Islet precursor cell (in vitro differentiated cells): ENCODE measurements around the gene CCT5.
"Not testable (repeated sequence)": the region's sequence is repeated elsewhere in the genome, so short reads cannot be mapped to it uniquely, and the experiment has no call there.

Experiments
- DNase-seq: peaks from one replicate; pipeline ENCODE4 v3.0.0-alpha.2; 2018

CCT5 gene

DNA sequence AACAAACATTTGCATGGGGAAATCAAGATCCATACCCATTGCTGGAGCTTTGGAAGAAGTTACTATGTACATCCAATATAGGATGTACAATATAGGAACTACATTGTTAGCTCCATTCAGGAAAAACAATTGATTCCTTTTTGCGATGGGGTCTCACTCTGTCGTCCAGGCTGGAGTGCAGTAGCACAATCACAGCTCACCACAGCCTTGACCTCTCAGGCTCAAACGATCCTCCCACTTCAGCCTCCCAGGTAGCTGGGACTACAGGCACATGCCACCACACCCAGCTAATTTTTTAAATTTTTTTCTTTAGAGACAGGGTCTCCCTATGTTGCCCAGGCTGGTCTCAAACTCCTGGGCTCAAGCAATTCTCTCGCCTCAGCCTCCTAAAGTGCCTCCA lies 2.9 kb upstream of the CCT5 start:
- not testable (repeated sequence) for DNase-seq

DNA sequence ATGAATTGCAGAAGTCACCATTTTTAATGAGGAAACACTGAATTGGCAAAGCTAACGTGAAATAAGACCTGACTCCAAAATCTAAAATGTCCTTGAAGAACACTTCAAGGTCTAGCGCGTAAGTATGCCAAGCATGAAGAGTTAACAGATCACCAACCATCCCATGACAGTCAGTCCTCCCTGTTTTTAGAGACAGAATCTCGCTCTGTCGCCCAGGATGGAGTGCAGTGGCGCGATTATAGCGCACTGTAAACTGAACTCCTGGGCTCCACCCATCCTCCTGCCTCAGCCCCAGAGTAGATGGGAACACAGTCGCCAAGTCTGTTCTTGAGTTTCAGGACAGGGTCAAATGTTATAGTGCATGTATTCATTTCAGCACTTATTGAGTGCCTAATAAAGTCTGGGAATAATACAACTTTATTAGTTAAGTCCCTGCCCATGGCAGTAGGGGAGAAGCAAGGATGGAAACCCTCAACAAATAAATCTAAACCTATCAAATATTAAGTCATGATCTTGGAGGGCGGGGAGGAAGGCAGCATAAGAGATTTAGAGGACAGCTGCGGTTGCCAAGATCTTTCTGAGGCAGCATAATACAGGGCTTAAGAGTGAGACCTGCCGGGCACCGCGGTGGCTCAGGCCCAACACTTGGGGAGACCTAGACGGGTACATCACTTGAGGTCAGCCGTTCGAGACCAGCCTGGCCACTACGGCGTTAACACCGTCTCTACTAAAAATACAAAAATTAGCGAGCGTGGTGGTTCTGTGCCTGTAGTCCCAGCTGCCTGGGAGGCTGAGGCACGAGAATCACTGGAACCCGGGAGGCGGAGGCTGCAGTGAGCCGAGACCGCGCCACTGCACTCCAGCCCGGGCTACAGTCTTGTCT lies 1.5 kb upstream of the CCT5 start:
- no peak for DNase-seq

DNA sequence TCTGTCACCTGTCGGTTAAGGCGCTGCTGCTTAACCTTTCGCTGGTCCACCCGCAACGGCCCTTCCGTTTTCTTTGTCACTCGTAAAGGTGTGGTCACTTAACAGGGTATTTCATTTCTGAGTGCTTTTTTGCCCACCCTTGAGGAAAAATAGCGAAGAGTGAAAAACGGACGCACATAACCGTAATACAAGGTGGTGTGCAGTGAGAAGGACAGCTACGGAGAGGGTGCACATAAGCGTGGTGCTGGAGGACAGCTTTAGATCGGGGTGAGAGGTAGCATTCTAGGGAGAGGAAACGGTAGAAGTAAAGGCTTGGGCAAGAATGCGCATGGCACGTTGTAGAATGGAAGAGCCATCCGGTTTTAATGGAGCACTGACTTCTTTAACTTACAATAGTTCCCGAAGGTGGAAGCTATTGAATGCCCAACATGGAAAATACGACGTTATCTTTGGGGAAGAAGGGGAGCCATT lies 761 bp downstream of the CCT5 start:
- DNase-seq = no peak

DNA sequence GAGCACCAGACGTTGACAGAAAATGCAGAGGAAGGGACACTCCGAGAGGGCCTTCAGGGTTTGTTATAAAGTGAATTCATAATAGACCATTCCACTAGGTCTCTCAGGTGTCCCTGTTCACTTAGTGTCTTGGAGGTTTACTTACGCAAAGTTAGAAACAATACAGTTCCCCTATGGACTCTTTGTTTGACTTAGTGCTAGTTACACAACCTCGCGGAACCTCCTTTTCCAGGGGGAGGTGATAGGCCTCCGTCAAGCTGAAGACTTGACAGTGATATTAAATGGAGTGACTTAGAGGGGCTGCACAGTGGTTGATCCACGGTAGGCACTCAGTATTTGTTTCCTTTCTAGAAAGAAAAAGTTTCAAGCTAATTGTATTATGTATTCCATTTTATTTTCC lies 1.3 kb downstream of the CCT5 start:
- DNase-seq = no peak

DNA sequence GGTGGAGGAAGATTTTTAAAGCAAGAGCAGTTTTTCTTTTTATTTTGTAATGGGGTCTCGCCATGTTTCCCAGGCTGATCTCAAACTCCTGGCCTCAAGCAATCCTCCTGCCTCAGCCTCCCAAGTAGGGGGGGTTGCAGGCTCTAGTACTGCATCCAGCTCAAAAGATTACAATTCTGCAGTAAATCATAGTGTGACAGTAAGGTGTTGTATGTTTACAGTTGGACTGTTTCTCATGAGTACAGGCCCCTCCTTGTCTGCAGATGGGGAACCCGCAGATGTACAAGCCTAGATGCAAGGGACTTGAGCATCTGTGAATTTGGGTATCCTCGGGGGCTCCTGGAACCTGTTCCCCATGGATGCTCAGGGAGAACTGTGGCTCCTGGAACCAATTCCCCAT lies 3.3 kb downstream of the CCT5 start:
- no peak for DNase-seq

DNA sequence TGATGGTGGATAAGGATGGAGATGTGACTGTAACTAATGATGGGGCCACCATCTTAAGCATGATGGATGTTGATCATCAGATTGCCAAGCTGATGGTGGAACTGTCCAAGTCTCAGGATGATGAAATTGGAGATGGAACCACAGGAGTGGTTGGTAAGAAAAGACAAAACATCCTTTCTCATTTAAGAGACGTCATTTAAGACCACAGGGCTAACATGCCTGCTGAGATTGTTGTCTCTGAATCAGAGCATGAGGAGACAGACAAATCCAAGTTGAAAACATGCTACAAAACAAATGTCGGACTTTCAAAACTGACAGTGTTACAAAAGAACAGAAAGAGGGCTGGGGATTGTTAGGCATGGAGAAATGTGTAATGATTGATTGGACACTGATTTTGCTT lies 4.6 kb downstream of the CCT5 start:
- DNase-seq = no peak

DNA sequence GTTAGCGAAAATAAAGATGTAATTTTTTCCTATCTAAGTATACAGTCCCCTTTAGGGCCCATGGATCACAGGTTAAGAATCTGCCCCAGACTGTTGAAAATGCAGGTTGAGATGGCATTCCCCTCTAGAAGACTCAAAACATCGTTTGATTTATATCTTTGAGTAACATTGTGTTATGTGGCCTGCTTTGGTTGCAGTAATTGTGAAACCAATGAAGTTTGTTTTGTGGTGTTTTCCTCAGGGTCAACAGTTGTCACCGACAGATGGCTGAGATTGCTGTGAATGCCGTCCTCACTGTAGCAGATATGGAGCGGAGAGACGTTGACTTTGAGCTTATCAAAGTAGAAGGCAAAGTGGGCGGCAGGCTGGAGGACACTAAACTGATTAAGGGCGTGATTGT lies 7.8 kb downstream of the CCT5 start:
- no peak for DNase-seq

DNA sequence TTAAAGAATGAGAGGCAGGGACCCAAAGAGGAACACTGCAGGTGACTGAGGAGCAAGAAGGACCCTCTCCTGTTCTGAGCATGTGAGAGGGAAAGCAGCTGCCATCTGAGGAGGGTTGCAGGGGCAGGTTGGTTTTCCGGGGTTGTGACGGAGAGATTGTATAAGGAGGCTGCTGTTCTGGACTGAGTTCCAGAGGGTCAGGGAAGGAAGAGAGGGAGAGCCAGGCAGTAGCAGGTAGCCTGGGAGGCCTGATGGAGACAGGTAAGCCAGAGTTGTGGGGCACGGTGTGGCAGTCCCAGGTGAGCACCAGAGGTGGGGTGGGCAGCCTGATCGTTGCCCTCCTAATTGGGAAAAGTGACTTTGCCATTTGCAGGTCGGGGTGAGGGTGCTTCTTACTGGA lies 9.8 kb downstream of the CCT5 start:
- DNase-seq = no peak

DNA sequence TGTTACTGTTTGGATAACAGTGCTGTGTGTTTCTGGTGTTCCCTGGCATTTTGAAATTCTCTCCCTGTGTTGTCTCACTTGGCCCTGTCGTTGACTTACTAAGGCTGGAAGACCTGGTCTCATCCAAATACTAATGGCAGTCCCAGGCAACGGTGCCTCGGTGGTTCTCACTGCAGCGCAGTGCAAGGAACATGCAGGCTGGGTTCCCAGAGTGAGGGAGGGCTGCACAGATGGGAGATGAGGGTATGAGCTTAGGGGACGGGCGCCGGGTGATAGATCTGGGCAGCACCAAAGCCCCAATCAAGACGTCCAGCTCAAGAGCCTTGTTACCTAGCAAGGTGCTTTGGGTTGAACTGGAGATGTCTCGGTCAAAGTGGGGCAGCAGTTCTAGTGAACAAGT lies 11.0 kb downstream of the CCT5 start:
- no peak for DNase-seq

DNA sequence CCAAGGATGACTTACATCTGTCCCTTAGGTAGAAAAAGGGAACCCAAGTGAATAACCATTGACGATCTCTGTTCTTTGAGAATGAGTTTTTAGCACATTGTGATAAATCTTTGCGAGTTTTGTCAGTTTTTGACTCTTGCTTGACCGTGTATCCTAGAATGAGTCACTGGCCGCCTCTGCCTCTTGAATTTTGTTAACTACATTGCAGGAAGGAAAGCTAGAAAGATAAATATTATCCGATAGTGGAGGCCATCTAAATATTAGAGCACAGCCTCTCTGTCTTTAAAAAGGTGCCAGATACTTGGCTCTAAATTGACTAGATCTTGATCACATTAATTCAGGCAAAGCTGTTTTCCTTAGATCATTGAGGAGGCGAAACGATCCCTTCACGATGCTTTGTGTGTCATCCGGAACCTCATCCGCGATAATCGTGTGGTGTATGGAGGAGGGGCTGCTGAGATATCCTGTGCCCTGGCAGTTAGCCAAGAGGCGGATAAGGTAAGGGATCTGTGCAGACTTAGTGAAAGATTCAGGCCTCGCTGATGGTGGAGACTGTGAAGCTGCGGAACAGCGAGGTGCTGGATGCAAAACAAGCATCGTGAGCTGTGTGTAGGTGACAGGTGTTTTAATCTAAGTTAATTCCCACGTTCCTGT lies 12.2 kb downstream of the CCT5 start:
- no peak for DNase-seq

DNA sequence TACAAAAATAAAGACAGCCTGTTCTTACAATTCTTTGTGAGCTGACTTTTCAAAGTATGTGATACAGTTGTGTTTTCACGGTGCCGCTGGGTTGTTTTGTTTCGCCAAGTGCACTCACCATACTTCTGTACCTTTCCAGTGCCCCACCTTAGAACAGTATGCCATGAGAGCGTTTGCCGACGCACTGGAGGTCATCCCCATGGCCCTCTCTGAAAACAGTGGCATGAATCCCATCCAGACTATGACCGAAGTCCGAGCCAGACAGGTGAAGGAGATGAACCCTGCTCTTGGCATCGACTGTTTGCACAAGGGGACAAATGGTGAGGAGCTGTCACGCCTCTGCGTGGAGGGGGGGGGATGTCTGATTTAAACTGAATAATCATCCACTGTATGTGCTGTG lies 12.9 kb downstream of the CCT5 start:
- DNase-seq = no peak

DNA sequence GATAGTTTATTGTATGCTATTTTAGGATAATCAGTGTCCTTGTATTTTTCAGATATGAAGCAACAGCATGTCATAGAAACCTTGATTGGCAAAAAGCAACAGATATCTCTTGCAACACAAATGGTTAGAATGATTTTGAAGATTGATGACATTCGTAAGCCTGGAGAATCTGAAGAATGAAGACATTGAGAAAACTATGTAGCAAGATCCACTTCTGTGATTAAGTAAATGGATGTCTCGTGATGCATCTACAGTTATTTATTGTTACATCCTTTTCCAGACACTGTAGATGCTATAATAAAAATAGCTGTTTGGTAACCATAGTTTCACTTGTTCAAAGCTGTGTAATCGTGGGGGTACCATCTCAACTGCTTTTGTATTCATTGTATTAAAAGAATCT lies 14.5 kb downstream of the CCT5 start:
- no peak for DNase-seq

DNA sequence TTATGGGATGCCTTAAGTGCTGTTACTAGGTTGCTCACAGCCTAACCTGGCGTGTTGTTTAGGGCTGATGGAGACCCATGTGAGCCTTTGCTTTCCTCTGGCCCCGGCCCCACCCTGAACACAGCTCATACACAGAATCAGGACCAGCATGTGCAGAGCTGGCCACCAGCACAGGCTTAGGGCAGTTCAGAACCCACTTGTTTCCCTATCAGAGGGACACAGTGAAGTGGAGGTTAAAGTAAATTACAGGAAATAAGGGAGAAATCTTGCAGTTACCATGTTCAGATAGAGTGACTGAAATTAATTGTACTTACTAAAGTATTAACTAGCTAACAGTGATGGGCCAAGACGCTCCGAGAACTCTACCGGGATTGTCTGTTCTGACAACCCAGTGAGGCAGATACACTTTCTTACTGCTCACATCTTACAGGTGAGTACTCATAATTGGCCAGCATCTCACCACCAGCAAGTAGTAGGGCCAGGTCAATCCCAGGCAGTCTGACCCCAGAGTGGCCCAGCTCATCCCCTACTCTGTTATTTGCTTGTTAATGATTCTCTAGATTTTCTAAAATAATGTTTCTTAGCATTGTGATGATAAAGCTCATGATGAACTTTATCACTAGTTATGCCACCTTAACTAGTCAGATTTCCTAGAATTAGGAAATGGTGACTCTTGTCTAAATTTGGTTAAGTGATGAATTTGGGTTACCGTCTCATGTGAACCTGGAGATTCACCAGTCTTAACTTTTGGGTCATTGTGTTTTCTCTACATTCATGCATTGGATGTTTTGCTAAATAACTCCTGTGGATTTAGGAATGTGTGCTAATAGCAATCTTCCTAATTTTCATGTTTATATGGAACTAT lies 15.4 kb downstream of the CCT5 start:
- DNase-seq = no peak

DNA sequence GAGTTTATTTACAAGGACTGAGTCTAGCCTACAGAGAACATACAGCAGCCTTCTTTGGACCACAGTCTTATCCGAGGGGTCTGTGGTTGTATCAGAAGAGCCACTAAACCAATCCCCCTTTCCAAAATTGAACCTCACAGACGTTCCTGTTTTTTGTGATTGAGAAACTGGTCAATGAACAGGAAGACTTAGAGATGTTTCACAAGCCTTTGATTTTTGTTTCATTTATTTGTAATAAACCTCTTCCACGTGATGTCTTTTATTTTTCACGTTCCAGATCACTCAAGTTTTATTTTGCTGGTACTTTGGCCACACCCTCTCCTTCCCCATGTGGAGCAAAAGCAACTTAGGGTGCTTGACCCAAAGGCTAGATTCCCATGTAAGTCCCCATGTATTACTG lies 16.1 kb downstream of the CCT5 start:
- no peak for DNase-seq

DNA sequence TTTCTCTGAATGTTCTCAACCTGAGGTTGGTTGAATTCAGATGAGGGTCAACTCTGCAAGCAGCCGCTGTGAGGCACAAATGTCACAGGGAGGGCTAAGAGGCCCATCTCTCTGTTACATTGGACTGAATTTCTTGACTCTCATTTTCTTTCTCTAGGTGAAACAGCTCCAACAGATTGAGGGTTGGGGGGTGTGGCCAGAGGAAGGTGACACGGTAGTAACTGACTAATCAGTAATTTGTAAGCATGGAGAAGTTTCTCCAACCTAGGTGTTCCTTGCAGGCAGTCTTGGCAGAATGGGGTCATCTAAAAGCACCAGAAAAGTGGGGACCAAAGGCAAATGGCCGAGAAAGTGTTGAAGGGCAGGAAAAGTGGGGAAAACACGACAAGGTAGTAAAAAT lies 16.8 kb downstream of the CCT5 start:
- no peak for DNase-seq

DNA sequence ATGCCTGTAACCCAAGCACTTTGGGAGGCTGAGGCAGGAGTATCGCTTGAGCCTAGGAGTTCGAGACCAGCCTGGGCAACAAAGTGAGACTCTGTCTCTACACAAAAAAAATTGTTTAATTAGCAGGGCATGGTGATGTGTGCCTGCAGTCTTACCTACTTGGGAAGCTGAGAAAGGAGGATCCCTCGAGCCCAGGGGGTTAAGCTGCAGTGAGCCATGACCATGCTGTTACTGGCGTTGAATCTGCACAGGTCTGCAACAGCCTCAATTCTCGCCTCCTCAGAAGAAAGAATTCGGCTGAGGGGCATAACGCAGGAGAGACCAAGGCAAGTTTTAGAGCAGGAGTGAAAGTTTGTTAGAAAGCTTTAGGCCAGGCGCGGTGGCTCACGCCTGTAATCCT lies 18.0 kb downstream of the CCT5 start:
- DNase-seq = no peak

DNA sequence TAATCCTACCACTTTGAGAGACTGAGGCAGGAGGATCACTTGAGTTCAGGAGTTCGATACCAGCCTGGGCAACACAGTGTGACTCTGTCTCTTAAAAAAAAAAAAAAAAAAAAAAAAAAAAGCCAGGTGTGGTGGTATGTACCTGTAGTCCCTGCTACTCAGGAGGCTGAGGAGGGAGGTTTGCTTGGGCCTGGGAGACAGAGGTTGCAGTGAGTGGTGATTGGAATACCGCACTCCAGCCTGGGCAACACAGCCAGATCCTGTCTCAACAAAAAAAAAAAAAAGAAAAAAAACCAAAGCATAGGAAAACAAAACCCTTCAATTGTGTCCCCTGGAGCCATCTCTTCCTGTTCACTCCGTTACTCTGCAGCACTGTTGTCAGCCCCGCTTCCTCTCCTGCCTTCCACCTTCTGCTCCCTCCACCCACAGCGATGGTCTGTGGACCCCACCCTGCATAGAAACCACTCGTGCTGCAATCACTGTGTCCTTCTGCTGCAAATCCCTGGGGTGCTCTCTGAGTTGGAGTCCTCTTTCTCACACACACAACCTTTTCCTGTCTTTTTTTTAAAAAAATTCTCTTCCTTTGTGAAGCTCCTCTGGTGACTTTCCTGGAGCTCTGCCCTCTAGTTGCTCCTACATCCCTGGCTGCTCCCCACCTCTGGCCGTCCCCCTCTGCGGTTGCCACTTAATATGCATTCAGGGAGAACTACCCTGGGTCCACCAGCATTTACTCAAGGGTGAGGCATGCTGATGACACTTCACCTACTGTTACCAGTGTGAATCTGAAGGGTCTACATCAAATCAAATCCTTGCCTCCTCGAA lies 22.2 kb downstream of the CCT5 start:
- DNase-seq = no peak

DNA sequence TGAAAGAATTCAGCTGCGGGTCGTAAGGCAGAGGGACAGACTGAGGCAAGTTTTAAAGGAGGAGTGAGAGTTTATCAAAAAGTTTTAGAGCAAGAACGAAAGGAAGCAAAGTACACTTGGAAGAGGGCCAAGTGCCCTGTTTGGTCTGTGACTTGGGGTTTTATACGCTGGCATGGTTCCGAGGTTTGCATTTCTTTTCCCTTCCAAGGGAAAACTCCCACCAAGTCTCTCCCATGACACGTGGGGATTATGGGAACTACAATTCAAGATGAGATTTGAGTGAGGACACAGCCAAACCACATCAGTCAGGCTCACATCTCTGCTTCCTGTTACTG lies 22.8 kb downstream of the CCT5 start:
- not testable (repeated sequence) for DNase-seq

DNA sequence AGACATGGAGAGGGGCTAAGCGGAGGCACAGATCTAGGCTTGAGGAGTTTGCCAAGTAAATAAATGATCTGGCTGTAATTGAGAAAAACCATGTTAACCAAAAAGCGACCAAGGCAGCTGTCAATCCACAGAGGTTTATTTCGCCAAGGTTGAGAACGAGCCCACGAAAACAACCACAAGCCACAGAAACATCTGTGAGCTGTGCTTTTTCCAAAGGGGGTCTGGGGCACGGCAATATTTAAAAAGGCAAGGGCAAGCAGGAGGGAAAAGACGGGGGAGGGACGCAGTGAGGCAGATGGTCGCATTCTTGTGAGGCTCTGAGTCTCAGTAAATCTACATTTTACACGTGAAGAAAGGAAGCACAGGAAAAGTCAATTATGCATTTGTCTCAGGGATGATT lies 25.4 kb downstream of the CCT5 start:
- DNase-seq = no peak

DNA sequence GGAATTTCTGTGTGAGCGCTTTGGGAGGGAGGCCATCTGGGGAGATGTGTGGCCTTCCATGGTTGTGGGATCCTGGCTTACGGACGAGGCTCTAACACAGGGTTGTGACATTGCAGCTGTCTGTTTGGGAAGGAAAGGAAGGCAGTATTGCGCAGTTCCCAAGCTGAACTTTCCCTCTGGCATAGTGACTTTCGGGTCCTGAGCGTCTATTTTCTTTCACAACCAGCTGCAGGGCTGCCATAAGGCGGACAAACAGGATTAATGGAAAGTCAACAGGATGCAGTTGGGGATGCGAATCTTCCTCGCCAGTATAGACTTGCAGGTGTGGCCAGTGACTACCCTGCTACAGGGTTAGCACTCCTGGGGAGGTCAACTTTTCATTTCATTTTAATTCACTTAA lies 25.9 kb downstream of the CCT5 start:
- DNase-seq = no peak

DNA sequence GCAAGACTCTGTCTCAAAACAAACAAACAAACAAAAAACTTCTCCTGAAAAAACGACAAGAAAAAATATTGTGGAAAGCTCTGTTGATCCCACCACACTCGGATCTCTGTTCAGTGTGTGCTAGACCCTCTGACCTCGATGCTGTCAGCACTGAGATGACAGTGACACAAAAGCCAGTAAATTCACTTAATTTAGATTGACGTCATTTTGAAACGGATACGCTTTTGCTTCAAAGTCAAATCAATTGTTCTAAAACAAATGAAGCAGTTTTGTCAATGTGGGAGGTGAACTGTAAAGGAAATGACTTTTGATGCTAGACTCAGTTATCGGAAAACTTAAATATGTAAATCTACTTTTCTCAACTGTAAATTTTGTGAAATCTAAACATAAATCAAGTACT lies 26.6 kb downstream of the CCT5 start:
- no peak for DNase-seq

DNA sequence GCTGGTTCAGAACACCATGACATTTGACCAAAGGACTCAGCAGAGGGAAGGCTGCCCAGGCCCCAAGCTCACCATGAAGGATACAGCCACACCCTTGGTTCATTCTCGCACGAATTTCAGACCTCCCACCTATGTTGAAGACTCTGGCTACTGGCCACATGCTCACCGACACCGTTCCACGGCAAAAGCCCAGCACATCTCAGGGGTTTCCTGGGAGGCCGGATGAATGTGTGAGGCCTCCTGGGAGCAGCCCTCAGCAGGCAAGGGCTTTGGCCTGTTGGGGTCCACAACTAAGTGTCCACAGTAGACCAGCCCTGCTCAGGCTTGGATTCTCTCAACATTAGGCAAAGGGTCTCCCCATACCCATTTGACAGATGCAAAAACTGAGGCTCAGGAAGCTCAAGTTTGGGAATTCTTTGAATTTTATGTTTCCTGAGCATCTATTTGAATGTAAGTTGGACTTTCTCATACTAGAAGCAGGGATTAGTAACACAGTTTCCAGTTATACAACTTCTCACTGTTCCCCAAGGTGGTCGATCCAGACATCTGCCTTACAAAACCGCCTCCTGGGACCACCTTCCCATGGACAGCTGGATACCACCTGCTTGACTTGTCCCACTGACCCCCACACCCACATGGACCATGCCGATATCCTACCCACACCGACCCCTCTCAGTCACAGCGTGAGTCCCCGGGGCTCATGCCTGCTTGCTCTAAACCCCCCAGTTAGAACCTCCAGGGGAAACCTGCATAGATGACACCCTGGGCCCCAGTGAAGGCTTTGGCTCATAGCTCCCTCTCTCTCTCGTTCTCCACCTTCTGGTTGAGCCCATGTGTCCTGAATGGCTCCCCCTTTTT lies 27.9 kb downstream of the CCT5 start:
- DNase-seq = no peak
